NCI-H2081 treated with DMSO at 0.1 percent for 48 hours (cell line): Measurements from ENCODE around the gene ADRA1B.

Experiments
- DNase-seq: peaks from one replicate; lab custom pipeline; 2025; lab: John Stamatoyannopoulos, UW

Gene ADRA1B

GRCh38 chr5:159901772-159902171 lies 14.5 kb upstream of the ADRA1B start:
- no peak for DNase-seq

DNA sequence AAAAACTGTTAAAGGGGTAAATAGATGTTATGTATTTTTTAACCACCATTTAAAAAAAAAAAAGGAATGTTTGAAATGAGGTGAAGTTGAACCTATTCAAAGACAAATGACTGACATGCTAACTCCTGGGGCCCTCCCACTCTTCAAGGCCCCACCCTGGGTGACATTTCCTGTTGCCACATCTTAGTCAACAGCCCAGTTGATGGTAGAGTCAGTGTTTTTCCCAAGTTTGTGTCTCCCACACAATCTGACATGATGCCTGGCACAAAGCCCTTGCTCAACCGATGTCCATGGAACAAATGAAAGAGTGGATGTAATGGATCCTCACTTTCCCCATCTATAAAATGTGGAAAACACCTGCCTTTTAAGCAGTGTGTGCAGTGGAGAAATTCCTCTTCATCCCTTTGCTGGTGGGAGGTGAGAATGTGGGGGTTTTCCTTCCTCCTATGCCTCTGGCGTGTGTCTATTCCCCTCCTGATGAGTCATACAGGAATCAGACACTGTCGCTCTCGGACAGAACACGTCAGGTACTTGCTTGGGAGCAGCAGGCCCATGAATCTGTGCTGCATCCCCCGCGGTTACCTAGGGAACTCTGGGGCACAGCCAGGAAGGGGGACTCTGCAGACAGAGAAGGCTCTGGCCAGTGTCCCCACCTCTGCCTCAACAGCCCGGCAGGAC lies 13.7 kb upstream of the ADRA1B start:
- DNase-seq = no peak

GRCh38 chr5:159903131-159903530 lies 13.2 kb upstream of the ADRA1B start:
- no peak for DNase-seq

DNA sequence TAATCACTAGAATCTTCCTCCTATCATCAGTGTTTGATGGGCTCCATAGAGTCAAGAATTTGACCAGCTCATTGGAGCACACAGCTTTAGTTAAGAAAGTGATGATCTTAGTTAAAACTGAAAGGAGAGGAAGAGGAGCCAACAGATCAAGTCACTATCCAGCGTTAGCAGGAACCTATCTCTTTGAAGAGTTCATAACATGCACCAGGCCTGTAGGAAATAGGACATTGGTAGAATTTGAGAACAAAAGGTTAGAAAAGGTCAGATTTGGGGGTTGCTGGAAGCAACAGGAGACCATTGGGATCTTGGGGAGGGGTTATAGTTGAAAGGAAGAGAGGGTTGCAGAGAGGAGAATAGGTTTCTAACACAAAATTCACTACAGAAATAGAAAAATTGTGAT lies 11.4 kb upstream of the ADRA1B start:
- no peak for DNase-seq

- no peak for DNase-seq
These were observed 10.8 kb upstream of the ADRA1B start for GRCh38 chr5:159905496-159905895.

- DNase-seq = no peak
These were observed 9.8 kb upstream of the ADRA1B start for GRCh38 chr5:159906463-159906862.

DNA sequence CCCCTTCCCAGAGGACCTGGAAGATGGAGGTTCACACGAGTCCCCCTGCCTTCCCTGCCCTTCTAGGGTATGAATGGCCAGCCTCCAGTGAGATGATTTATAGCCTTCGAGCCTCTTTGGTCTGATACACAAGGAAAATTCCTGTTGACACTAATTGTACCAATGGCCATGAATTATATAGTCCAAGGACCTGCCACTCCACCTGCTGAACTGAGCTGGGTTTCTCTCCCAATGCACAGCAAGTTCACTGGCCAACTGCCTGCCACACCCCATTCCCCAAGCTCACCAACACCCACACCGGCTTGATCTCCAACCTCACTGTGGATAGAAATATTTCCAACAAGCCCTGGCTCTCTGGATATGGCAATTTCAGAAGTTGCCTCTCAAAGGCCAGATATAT lies 9.3 kb upstream of the ADRA1B start:
- no peak for DNase-seq

- DNase-seq = no peak
These were observed 8.3 kb upstream of the ADRA1B start for GRCh38 chr5:159907689-159908590.

DNA sequence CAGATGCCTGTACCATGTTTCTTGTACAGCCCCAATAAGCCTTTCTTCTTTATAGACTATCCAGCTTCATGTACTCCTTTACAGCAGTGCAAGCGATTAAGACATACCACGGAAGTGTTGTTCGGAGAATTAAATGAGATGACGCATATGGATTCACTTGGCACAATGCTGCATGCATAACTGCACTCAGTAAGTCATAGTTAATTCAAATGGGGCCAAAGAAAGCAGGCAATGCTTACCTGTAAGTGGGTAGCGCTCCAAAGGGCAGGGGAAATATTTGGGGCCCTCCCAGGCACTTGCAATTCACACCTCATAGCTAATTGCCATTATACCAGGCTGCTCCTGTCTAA lies 7.7 kb upstream of the ADRA1B start:
- DNase-seq = no peak

DNA sequence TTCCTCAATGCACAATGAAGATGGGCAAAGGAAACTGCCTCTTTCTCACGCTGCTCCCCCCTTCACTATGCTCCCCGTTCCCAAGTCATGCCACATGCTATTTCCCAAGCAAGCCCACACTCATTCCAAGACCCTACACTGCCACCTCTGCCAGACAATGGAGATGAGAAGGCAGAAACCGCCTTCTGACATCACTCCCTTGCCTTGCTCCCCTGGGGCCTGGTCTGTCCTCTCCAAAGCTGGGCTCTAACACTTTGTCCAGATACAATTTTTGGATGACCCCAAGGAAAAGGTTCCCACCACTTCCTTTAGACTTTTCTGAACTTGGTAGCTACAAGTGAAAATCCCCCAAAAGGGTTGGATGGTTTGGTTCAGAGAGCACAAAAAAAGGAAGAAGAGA lies 7.2 kb upstream of the ADRA1B start:
- DNase-seq = no peak

DNA sequence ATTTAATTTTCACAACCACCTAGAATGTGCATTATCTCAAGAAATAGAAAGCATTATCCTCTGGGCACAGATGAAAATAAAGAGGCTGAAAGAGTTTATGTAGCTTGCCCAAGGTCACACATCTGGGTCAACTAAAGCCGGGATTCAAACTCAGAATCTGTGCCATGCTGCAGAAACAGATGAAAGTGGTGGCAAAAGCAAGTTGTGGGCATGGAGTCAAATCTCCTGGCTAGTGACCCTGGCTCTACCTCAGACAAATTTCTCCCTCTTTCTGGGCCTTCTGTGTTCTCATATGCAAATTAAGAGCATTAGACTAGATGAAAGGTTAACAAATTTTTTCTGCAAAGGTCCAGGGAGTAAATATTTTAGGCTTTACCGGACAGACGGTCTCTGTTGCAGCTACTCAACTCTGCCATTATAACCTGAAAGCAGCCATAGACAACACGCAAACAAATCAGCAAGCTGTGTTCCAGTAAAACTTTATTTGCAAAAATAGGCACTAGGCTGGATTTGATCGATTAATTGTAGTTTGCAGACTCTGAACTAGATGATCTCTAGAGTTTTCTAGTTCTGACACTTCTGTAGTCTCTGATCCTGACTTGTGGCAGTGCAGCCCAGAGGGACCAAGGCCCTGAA lies 6.0 kb upstream of the ADRA1B start:
- DNase-seq = no peak

- DNase-seq = no peak
These were observed 5.4 kb upstream of the ADRA1B start for GRCh38 chr5:159910843-159911229.

DNA sequence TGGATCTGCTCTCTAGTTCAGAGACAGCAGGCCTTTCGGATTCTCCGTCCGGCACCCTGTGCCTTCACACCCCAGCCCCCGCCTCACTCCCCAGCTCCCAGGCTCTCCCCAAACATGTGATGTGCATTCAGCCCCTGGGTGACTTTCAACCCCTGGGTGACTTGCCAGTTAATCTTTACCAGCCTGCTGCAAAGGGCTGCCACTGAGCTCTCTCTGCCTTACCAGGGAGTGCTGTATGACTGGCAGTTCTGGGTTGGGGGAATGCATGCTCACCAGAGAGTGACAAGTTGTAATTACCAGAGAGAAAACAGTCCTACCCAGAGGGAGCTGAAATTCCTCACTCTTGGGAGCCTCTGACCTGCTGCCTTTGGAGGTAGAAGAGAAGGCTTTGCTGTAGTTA lies 4.9 kb upstream of the ADRA1B start:
- DNase-seq = no peak

GRCh38 chr5:159912033-159912800 lies 4.1 kb upstream of the ADRA1B start:
- DNase-seq = no peak

DNA sequence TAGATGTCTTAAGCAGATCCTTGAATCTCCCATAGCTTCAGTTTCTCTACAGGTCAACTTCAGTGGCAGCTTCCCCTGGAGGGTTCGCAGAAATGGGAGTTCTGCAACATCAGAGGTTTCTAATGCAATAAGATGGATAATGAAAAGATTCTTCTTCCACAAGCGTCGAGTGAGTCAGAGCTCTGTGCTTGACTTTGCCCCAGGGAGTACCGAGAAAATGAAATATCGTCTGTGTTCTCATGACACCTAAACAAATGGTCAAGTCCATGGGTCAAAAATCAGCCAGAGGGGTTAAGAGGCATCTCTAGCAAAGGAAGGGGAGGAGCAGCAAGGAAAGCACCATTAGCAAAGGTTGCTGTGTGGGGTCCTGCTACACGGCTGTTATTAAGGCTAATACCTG lies 3.2 kb upstream of the ADRA1B start:
- no peak for DNase-seq

DNA sequence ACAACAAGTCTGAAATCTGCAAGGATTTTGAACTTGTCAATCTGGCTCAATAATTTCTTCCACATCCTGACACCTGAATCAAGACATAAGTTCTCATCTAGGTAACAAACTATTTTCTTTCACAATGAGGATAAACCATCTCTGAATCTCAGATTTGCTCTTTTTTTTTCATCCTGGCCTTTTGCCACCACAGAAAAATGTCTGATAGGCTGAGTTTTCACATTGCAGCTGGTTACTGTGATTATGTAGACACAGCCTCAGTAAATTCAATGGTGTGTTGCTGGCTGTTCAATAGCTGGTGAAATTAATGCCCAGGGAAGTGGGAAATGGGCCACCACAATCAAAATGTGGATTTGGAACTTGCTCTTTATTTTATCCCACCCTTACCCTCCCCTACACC lies 2.8 kb upstream of the ADRA1B start:
- DNase-seq = no peak

DNA sequence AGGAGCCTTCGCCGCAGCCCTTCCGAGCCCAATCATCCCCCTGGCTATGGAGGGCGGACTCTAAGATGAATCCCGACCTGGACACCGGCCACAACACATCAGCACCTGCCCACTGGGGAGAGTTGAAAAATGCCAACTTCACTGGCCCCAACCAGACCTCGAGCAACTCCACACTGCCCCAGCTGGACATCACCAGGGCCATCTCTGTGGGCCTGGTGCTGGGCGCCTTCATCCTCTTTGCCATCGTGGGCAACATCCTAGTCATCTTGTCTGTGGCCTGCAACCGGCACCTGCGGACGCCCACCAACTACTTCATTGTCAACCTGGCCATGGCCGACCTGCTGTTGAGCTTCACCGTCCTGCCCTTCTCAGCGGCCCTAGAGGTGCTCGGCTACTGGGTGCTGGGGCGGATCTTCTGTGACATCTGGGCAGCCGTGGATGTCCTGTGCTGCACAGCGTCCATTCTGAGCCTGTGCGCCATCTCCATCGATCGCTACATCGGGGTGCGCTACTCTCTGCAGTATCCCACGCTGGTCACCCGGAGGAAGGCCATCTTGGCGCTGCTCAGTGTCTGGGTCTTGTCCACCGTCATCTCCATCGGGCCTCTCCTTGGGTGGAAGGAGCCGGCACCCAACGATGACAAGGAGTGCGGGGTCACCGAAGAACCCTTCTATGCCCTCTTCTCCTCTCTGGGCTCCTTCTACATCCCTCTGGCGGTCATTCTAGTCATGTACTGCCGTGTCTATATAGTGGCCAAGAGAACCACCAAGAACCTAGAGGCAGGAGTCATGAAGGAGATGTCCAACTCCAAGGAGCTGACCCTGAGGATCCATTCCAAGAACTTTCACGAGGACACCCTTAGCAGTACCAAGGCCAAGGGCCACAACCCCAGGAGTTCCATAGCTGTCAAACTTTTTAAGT lies 819 bp downstream of the ADRA1B start:
- DNase-seq = no peak

DNA sequence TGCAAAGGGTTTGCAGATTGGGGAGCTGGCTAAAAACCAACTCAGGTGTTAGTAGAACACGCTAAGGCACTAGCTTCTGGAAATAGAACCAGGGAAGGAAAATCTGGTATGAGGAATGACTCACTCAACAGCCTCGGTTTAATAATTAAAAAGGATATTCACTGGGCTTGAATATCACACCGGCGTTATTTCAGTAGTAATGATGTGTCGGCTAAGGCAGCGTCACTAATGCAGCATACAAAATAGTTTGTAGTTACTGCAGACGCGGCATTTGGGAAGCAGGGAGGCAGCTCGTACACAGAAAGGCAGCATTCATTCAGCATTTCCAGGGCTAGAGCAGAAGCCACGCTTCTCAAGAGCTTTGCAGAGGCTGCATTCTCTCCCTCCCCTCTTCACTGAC lies 1.7 kb downstream of the ADRA1B start:
- no peak for DNase-seq

DNA sequence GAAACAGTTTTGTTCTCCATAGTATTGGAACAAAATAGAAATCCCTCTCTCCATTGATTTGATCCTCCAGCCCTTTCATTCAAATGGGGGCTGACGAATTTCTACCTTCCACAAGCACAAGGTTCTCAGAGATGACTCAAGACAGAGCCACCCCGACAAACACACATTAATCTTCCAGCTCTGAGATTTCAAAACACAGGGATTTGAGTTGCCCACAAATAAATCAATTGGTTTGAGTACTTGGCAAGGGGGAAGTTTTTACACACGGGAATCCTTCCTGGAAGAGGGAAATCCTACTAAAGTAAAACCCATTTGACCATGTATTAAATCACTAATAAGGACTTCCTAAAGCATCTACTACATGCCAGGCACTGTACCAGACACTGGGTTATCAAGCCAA lies 5.4 kb downstream of the ADRA1B start:
- DNase-seq = no peak

DNA sequence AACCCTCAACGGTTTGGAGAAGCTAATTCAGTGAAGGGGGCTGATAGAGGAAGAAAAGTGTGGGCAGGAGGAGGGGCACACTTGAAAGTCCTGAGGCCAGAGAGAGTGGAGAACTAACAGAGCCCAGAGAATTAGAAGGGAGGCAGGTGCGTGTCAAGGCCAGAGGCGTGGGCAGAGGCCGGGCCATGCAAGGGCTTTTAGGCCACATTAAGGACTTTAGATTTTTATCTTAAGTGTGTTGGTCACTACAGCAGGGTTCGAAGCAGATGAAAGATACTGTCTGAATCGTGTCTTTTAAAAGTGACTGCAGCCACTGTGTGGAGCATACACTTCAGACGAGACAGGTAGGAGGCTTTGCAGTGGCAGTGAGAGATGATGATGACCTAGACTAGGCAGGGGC lies 6.7 kb downstream of the ADRA1B start:
- no peak for DNase-seq

GRCh38 chr5:159928122-159928909 lies 12.0 kb downstream of the ADRA1B start:
- DNase-seq = no peak
